GM23338 (cell line): Measurements from ENCODE around the gene SARDH. TPM values are rescaled to one million over a fixed set of nuclear protein-coding genes. Genes with fewer than 3 reads are reported as not detected.

ENCODE experiments used
- ATAC-seq: fragments of 200-7000 bp; cut with Tn5 transposase; 3 replicates; pipeline ENCODE4 v1.9.1; 2020
- DNase-seq: peaks from one replicate; pipeline ENCODE4 v3.0.0-alpha.2; 2015; ENCODE audit warnings: low spot score
- H2AFZ ChIP-seq: fragments of 200-600 bp; sonication (generic); 2 replicates; pipeline ENCODE4 v1.8.0; 2016; ENCODE audit warnings: antibody characterized with exemption, mild to moderate bottlenecking, moderate library complexity
- H3F3A ChIP-seq: fragments of 200-600 bp; sonication (generic); replicated peaks from 2 replicates; pipeline ENCODE4 v1.8.0; 2017; ENCODE audit warnings: antibody characterized with exemption, mixed run types, low read depth
- H3K27ac ChIP-seq: fragments of 200-600 bp; sonication (generic); 2 replicates; pipeline ENCODE4 v1.6.1; 2016; ENCODE audit warnings: low read depth
- H3K27me3 ChIP-seq: fragments of 200-600 bp; sonication (generic); 2 replicates; pipeline ENCODE4 v1.8.0; 2016; ENCODE audit warnings: mild to moderate bottlenecking, mixed run types, moderate library complexity; ENCODE audit not compliant: insufficient read depth
- H3K36me3 ChIP-seq: fragments of 200-600 bp; sonication (generic); 2 replicates; pipeline ENCODE4 v1.8.0; 2016; ENCODE audit warnings: mild to moderate bottlenecking; ENCODE audit not compliant: insufficient read depth
- H3K4me1 ChIP-seq: fragments of 200-600 bp; sonication (generic); 2 replicates; pipeline ENCODE4 v1.8.0; 2016; ENCODE audit warnings: mild to moderate bottlenecking, moderate library complexity; ENCODE audit not compliant: insufficient read depth
- H3K4me2 ChIP-seq: fragments of 200-600 bp; sonication (generic); 2 replicates; pipeline ENCODE4 v1.7.1; 2017; ENCODE audit warnings: mixed run types
- H3K4me3 ChIP-seq: fragments of 200-600 bp; sonication (generic); 2 replicates; pipeline ENCODE4 v1.6.1; 2016; ENCODE audit warnings: mixed run types
- H3K79me2 ChIP-seq: fragments of 200-600 bp; sonication (generic); replicated peaks from 2 replicates; pipeline ENCODE4 v1.8.0; 2017; ENCODE audit warnings: mild to moderate bottlenecking; ENCODE audit not compliant: insufficient read depth
- H3K9me2 ChIP-seq: fragments of 200-600 bp; sonication (generic); 2 replicates; pipeline ENCODE4 v1.8.0; 2017; ENCODE audit not compliant: insufficient read depth
- H4K20me1 ChIP-seq: fragments of 200-600 bp; sonication (generic); replicated peaks from 2 replicates; pipeline ENCODE4 v1.8.0; 2017; ENCODE audit warnings: mild to moderate bottlenecking; ENCODE audit not compliant: insufficient read depth
- H3K27ac Mint-ChIP-seq: 2 replicates; pipeline ENCODE4 v1.8.0; 2020; ENCODE audit warnings: inconsistent platforms, mild to moderate bottlenecking, moderate library complexity, mixed read lengths
- H3K27me3 Mint-ChIP-seq: 3 replicates; pipeline ENCODE4 v1.8.0; 2022; ENCODE audit warnings: low read depth, mild to moderate bottlenecking, moderate library complexity, mixed read lengths, inconsistent platforms; ENCODE audit not compliant: insufficient read depth, poor library complexity
- H3K36me3 Mint-ChIP-seq: 3 replicates; pipeline ENCODE4 v1.8.0; 2021; ENCODE audit warnings: low read depth, mild to moderate bottlenecking, inconsistent platforms, moderate library complexity, mixed read lengths
- H3K4me1 Mint-ChIP-seq: 3 replicates; pipeline ENCODE4 v1.8.0; 2020; ENCODE audit warnings: mild to moderate bottlenecking, inconsistent platforms, mixed read lengths
- H3K4me3 Mint-ChIP-seq: 3 replicates; pipeline ENCODE4 v1.8.0; 2021; ENCODE audit warnings: moderate library complexity, mild to moderate bottlenecking, inconsistent platforms, mixed read lengths
- H3K9me3 Mint-ChIP-seq: 3 replicates; pipeline ENCODE4 v1.8.0; 2020; ENCODE audit warnings: moderate library complexity, mild to moderate bottlenecking, inconsistent platforms, mixed read lengths
- EZH2 ChIP-seq: fragments of 200-600 bp; sonication (generic); IDR thresholded peaks from one replicate; pipeline ENCODE4 v1.8.0; 2017; ENCODE audit warnings: antibody characterized with exemption, mild to moderate bottlenecking, low read depth; ENCODE audit not compliant: unreplicated experiment
- EZH2phosphoT487 ChIP-seq: fragments of 200-600 bp; sonication (generic); IDR thresholded peaks from one replicate; pipeline ENCODE4 v1.8.1; 2018; ENCODE audit warnings: antibody characterized with exemption; ENCODE audit not compliant: unreplicated experiment
- STAT1 ChIP-seq: IDR thresholded peaks from one replicate; pipeline ENCODE4 v1.6.1; 2016; ENCODE audit warnings: antibody characterized with exemption; ENCODE audit not compliant: unreplicated experiment
- polyA plus RNA-seq: library from polyadenylated mRNA; unstranded; fragments of >200 nt; fragmentation: Nextera tagmentation; extraction: Ambion mirVana; gene quantifications from 2 replicates; pipeline ENCODE4 v1.2.1, GENCODE V29; 2016
- total RNA-seq: library from RNA; depleted of rRNA; stranded (reverse); fragments of >200 nt; shearing (Covaris generic); gene quantifications from 2 replicates; pipeline ENCODE4 v1.2.3, GENCODE V29; 2014
- TF ChIP-seq, protein P1 (sequence below): fragments of 250-450 bp; sonication (Bioruptor Pico); IDR thresholded peaks from 2 replicates; pipeline ENCODE4 v1.5.0; 2020; ENCODE audit warnings: mild to moderate bottlenecking, moderate library complexity
- TF ChIP-seq, protein P2 (sequence below): IDR thresholded peaks from one replicate; pipeline ENCODE4 v1.6.1; 2018; ENCODE audit warnings: antibody characterized with exemption; ENCODE audit not compliant: unreplicated experiment

SARDH gene
- total and polyA plus RNA-seq, 2 experiments from 2014 or later, result 2.8 to 10.4 TPM

DNA sequence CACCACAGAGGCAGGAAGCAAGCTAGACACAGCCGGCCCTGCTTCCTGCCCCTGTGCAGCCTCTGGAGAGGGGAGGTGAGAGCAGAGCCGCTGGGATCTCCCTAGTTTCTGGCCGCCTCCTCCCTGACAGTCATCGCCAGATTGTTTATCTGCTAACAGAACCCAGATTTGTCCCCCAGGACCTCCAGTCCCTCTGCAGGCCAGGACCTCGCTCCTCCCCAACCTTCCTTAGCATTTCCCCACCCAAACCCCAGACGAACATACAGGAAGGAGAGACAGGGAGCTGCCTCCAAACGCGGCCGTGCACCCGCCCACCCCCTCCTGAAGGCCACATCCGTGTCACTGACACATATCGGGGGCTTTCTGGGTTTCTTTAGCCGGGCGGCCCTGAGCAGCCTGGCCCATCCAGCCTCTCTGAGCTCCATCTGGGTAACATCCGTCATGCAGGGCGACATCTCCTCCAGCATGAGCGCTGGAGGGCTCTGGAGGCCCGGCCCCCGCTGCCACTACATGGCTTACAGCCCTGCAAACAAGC is 54.5 kb downstream of the SARDH start:
- H3K36me3 Mint-ChIP-seq, result no peaks in the 10 kb centered on the region
- Histone ChIP-seq H3F3A (no peaks in the 10 kb centered on the region), H2AFZ (no peak overlapping the region), H3K36me3 (no peaks in the 10 kb centered on the region), H3K4me3 (no peak overlapping the region), H4K20me1 (no peaks in the 10 kb centered on the region), H3K27ac (no peak overlapping the region), H3K4me2 (no peak overlapping the region), H3K9me2 (no peaks in the 10 kb centered on the region), H3K79me2 (no peaks in the 10 kb centered on the region), H3K4me1 (no peaks in the 10 kb centered on the region), H3K27me3 (no peaks in the 10 kb centered on the region)
- no peak overlapping the region for H3K27ac Mint-ChIP-seq
- ATAC-seq (no peak), DNase-seq (no peak)
- no peaks in the 10 kb centered on the region for H3K9me3 Mint-ChIP-seq
- TF ChIP-seq, protein P1, sequence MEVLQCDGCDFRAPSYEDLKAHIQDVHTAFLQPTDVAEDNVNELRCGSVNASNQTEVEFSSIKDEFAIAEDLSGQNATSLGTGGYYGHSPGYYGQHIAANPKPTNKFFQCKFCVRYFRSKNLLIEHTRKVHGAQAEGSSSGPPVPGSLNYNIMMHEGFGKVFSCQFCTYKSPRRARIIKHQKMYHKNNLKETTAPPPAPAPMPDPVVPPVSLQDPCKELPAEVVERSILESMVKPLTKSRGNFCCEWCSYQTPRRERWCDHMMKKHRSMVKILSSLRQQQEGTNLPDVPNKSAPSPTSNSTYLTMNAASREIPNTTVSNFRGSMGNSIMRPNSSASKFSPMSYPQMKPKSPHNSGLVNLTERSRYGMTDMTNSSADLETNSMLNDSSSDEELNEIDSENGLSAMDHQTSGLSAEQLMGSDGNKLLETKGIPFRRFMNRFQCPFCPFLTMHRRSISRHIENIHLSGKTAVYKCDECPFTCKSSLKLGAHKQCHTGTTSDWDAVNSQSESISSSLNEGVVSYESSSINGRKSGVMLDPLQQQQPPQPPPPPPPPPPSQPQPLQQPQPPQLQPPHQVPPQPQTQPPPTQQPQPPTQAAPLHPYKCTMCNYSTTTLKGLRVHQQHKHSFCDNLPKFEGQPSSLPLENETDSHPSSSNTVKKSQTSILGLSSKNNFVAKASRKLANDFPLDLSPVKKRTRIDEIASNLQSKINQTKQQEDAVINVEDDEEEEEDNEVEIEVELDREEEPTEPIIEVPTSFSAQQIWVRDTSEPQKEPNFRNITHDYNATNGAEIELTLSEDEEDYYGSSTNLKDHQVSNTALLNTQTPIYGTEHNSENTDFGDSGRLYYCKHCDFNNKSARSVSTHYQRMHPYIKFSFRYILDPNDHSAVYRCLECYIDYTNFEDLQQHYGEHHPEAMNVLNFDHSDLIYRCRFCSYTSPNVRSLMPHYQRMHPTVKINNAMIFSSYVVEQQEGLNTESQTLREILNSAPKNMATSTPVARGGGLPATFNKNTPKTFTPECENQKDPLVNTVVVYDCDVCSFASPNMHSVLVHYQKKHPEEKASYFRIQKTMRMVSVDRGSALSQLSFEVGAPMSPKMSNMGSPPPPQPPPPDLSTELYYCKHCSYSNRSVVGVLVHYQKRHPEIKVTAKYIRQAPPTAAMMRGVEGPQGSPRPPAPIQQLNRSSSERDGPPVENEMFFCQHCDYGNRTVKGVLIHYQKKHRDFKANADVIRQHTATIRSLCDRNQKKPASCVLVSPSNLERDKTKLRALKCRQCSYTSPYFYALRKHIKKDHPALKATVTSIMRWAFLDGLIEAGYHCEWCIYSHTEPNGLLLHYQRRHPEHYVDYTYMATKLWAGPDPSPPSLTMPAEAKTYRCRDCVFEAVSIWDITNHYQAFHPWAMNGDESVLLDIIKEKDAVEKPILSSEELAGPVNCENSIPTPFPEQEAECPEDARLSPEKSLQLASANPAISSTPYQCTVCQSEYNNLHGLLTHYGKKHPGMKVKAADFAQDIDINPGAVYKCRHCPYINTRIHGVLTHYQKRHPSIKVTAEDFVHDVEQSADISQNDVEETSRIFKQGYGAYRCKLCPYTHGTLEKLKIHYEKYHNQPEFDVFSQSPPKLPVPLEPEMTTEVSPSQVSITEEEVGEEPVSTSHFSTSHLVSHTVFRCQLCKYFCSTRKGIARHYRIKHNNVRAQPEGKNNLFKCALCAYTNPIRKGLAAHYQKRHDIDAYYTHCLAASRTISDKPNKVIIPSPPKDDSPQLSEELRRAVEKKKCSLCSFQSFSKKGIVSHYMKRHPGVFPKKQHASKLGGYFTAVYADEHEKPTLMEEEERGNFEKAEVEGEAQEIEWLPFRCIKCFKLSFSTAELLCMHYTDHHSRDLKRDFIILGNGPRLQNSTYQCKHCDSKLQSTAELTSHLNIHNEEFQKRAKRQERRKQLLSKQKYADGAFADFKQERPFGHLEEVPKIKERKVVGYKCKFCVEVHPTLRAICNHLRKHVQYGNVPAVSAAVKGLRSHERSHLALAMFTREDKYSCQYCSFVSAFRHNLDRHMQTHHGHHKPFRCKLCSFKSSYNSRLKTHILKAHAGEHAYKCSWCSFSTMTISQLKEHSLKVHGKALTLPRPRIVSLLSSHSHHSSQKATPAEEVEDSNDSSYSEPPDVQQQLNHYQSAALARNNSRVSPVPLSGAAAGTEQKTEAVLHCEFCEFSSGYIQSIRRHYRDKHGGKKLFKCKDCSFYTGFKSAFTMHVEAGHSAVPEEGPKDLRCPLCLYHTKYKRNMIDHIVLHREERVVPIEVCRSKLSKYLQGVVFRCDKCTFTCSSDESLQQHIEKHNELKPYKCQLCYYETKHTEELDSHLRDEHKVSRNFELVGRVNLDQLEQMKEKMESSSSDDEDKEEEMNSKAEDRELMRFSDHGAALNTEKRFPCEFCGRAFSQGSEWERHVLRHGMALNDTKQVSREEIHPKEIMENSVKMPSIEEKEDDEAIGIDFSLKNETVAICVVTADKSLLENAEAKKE, result no peak
- H3K27me3 Mint-ChIP-seq, result peaks cover 11% of the 10 kb centered on the region
- peaks cover 2% of the 10 kb centered on the region; the same call in 2 of the 3 replicates for H3K4me1 Mint-ChIP-seq
- H3K4me3 Mint-ChIP-seq, result no peak overlapping the region

DNA sequence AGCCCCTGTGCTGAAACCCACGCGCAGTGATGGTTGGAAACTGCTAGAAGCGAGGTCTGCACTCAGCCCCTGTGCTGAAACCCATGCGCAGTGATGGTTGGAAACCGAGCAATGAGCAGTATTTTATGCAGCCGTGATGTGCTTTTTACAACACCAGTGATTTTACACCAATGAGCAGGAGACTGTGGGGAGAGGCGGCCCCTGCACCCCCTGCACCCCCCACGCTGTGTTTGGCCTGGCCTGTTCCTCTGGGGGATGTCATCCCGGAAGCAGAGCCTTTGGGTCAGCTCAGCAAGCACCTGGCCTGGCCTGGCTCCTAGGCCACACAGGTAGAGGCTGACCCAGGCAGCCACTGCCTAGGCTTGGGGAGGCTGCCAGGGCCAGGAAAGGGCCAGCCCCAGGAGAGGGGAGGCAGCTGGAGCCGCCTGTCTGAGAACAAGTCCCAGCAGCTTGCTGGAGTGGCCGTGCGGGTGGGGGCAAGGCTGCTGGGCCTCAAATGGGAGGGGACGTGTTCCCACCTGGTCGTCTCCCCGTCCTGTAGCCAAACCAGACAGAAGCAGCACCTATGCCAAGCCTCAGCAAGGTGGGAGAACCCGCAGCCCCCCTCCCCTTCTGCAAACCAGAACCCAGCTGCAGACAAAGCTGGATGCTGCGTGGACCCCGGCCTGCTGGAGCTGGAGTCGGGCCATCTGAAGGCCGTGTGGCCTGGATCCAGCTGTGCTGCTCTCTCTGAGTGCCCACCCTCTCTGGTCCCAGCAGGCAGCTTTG is 55.1 kb downstream of the SARDH start:
- Histone ChIP-seq H3K9me2 (no peaks in the 10 kb centered on the region), H3F3A (no peaks in the 10 kb centered on the region), H3K4me3 (no peak overlapping the region), H2AFZ (no peak overlapping the region), H3K79me2 (no peaks in the 10 kb centered on the region), H3K4me2 (no peak overlapping the region), H3K27ac (no peak overlapping the region), H3K36me3 (no peaks in the 10 kb centered on the region), H3K27me3 (no peaks in the 10 kb centered on the region), H4K20me1 (no peaks in the 10 kb centered on the region), H3K4me1 (no peaks in the 10 kb centered on the region)
- DNase-seq (no peak), ATAC-seq (no peak)
- H3K27me3 Mint-ChIP-seq, result peaks cover 11% of the 10 kb centered on the region
- no peak overlapping the region for H3K4me3 Mint-ChIP-seq
- no peak overlapping the region for H3K27ac Mint-ChIP-seq
- no peaks in the 10 kb centered on the region for H3K36me3 Mint-ChIP-seq
- peaks cover 2% of the 10 kb centered on the region; the same call in 2 of the 3 replicates for H3K4me1 Mint-ChIP-seq
- no peaks in the 10 kb centered on the region for H3K9me3 Mint-ChIP-seq
- TF ChIP-seq, protein P2, sequence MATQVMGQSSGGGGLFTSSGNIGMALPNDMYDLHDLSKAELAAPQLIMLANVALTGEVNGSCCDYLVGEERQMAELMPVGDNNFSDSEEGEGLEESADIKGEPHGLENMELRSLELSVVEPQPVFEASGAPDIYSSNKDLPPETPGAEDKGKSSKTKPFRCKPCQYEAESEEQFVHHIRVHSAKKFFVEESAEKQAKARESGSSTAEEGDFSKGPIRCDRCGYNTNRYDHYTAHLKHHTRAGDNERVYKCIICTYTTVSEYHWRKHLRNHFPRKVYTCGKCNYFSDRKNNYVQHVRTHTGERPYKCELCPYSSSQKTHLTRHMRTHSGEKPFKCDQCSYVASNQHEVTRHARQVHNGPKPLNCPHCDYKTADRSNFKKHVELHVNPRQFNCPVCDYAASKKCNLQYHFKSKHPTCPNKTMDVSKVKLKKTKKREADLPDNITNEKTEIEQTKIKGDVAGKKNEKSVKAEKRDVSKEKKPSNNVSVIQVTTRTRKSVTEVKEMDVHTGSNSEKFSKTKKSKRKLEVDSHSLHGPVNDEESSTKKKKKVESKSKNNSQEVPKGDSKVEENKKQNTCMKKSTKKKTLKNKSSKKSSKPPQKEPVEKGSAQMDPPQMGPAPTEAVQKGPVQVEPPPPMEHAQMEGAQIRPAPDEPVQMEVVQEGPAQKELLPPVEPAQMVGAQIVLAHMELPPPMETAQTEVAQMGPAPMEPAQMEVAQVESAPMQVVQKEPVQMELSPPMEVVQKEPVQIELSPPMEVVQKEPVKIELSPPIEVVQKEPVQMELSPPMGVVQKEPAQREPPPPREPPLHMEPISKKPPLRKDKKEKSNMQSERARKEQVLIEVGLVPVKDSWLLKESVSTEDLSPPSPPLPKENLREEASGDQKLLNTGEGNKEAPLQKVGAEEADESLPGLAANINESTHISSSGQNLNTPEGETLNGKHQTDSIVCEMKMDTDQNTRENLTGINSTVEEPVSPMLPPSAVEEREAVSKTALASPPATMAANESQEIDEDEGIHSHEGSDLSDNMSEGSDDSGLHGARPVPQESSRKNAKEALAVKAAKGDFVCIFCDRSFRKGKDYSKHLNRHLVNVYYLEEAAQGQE, result no peak
- no peak for TF ChIP-seq EZH2phosphoT487
- TF ChIP-seq EZH2, result no peak
- no peak for TF ChIP-seq STAT1
